ENCODE measurements around the gene MCTP2.

MCTP2 gene

GRCh38 chr15:94196531-94196930 lies 34.8 kb upstream of the MCTP2 start:
- POLR2A ChIA-PET (ENCODE audit: low non-redundant PET): no interaction called here
- H3K27ac ChIP-seq: no peak overlapping the region
- no peak for TF ChIP-seq CTCF (conservative IDR thresholded peaks at IDR 0.05; ENCODE audit: low read depth)

GRCh38 chr15:94198633-94199032 lies 32.7 kb upstream of the MCTP2 start:
- no peak for DNase-seq (ENCODE audit: low spot score)
- POLR2A ChIA-PET (ENCODE audit: low non-redundant PET): no interaction called here
- CTCF ChIA-PET: interaction anchor here (0.6 kb wide), 1 partner anchor 10 kb away, joined by 3 read pairs; no protein-coding TSS in a partner anchor
- no peak overlapping the region for H3K27ac ChIP-seq
- TF ChIP-seq CTCF (conservative IDR thresholded peaks at IDR 0.05; ENCODE audit: low read depth): no peak

More at GRCh38 chr15:94196531-94196930, 34.8 kb upstream of the MCTP2 start:
- DNase-seq (ENCODE audit: low spot score): no peak
- CTCF ChIA-PET: no interaction called here

- H3K27ac ChIP-seq: no peak overlapping the region
- ChIA-PET CTCF (no interaction called here), POLR2A (ENCODE audit: low non-redundant PET) (no interaction called here)
- no peak for DNase-seq (ENCODE audit: low spot score)
- no peak for TF ChIP-seq CTCF (conservative IDR thresholded peaks at IDR 0.05; ENCODE audit: low read depth)
Measured at GRCh38 chr15:94199725-94200124, 31.6 kb upstream of the MCTP2 start.

- no peak overlapping the region for H3K27ac ChIP-seq
- DNase-seq (ENCODE audit: low spot score): no peak
- ChIA-PET CTCF (no interaction called here), POLR2A (ENCODE audit: low non-redundant PET) (no interaction called here)
- TF ChIP-seq CTCF (conservative IDR thresholded peaks at IDR 0.05; ENCODE audit: low read depth): no peak
Measured at GRCh38 chr15:94203306-94203705, 28.1 kb upstream of the MCTP2 start.

- H3K27ac ChIP-seq: no peak overlapping the region
- DNase-seq (ENCODE audit: low spot score): no peak
- TF ChIP-seq CTCF (conservative IDR thresholded peaks at IDR 0.05; ENCODE audit: low read depth): no peak
- CTCF ChIA-PET: no interaction called here
- POLR2A ChIA-PET (ENCODE audit: low non-redundant PET): no interaction called here
Measured at GRCh38 chr15:94205366-94205765, 26.0 kb upstream of the MCTP2 start.

- ChIA-PET CTCF (interaction anchor here (0.7 kb wide), 1 partner anchor 1550 kb away, joined by 4 read pairs; no protein-coding TSS in a partner anchor), POLR2A (ENCODE audit: low non-redundant PET) (no interaction called here)
- no peak for TF ChIP-seq CTCF (conservative IDR thresholded peaks at IDR 0.05; ENCODE audit: low read depth)
- DNase-seq (ENCODE audit: low spot score): peak; percentile 8
- peak overlapping the region; percentile 52 for H3K27ac ChIP-seq
Measured at GRCh38 chr15:94206463-94207167, 24.7 kb upstream of the MCTP2 start.

Measured in RWPE1 (cell line).